DOHH2 (cell line): ENCODE data around the gene BPIFB4.

ENCODE experiments used
- EZH2phosphoT487 ChIP-seq: fragments of 200-600 bp; sonication (generic); IDR thresholded peaks from 2 replicates; pipeline ENCODE4 v1.6.1; 2017; ENCODE audit warnings: borderline replicate concordance, mild to moderate bottlenecking, antibody characterized with exemption, low read length, moderate library complexity, mixed read lengths
- TF ChIP-seq, protein P1 (sequence below): fragments of 200-600 bp; sonication (generic); IDR thresholded peaks from one replicate; pipeline ENCODE4 v1.5.1; 2014; ENCODE audit warnings: antibody characterized with exemption, mild to moderate bottlenecking, low read depth, low read length; ENCODE audit not compliant: poor library complexity, severe bottlenecking

DNA sequence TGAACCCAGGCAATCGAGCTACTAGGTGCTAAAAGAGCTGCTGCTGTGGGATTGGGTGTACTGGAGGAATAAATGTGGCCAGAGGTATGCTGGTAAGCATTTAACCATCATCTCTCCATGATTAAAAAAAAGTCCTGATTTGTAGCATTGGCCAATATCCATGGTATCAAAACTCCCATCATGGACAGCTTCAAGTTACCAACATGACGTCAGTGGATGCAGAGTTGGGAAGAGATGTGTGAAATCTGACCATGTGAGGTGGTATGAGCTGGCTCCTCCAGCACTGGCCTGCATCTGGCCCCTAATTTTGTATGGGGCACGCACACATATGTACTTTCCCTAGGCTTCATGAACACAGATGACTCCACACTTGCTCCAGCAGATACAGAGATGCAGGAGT is 11.7 kb downstream of the BPIFB4 start:
- TF ChIP-seq, protein P1, sequence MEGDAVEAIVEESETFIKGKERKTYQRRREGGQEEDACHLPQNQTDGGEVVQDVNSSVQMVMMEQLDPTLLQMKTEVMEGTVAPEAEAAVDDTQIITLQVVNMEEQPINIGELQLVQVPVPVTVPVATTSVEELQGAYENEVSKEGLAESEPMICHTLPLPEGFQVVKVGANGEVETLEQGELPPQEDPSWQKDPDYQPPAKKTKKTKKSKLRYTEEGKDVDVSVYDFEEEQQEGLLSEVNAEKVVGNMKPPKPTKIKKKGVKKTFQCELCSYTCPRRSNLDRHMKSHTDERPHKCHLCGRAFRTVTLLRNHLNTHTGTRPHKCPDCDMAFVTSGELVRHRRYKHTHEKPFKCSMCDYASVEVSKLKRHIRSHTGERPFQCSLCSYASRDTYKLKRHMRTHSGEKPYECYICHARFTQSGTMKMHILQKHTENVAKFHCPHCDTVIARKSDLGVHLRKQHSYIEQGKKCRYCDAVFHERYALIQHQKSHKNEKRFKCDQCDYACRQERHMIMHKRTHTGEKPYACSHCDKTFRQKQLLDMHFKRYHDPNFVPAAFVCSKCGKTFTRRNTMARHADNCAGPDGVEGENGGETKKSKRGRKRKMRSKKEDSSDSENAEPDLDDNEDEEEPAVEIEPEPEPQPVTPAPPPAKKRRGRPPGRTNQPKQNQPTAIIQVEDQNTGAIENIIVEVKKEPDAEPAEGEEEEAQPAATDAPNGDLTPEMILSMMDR, result no peak
- TF ChIP-seq EZH2phosphoT487, result no peak
